GM21526 (cell line): ENCODE results near the gene PACRG.

Experiments
- ATAC-seq: cut with Tn5 transposase; IDR thresholded peaks from one replicate; pipeline ENCODE4 v1.9.1; 2021; ENCODE audit warnings: moderate library complexity; ENCODE audit not compliant: unreplicated experiment, low FRiP score

The PACRG gene

GRCh38 chr6:163354761-163355425, 627.1 kb downstream of the PACRG start:
- peak; percentile 77 for ATAC-seq

- peak; percentile 30 for ATAC-seq
Observed at GRCh38 chr6:163355426-163355991, 627.7 kb downstream of the PACRG start.

GRCh38 chr6:163356324-163356723, 628.5 kb downstream of the PACRG start:
- no peak for ATAC-seq

GRCh38 chr6:163356743-163357142, 629.0 kb downstream of the PACRG start:
- no peak for ATAC-seq

GRCh38 chr6:163364641-163365040, 636.9 kb downstream of the PACRG start:
- no peak for ATAC-seq
